ENCODE measurements around the gene PRRX1. TPM values are rescaled to one million over a fixed set of nuclear protein-coding genes. Genes with fewer than 3 reads are reported as not detected.

Gene PRRX1
- total RNA-seq, 1 experiment from 2014 or later = 4.1 TPM

GRCh38 chr1:170720661-170721060, 56.7 kb downstream of the PRRX1 start:
- no peak for DNase-seq (ENCODE audit: low read depth)

- DNase-seq (ENCODE audit: low read depth) = no peak
Measured at GRCh38 chr1:170721621-170722020, 57.7 kb downstream of the PRRX1 start.

DNA sequence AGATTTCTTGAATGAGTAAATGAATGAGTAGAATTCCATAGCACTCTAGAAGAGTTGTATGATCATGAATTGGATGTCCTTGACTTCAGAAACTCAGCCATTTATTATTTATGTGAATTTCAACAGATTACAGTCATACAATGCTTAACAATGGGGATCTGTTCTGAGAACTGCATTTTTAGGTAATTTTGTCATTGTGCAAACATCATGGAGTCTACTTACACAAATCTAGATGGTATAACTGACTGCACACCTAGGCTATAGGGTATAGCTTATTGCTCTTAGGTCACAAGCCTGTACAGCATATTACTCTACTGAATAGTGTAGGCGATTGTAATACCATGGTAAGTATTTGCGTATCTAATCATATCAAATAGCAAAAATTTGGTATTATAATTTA, 59.6 kb downstream of the PRRX1 start:
- no peak for DNase-seq (ENCODE audit: low read depth)

DNA sequence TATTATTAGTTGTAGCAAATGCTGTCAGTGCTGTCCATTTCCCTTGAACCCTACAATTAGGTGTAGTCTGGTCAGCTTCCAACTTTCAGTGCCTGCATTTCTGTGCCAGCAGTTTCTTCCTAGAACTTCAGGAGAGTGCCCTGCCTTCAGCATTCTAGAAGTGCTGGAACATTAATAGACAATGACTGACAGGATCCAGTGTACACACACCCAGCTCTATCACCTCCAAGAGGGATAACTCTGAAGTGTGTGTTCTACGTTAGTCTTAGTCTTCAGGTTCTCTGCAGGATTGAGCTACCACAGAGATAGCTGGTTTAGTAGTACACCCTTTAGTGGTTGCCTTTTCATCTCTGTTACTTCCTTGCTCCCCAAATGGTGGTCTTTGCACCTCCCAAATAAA, 61.4 kb downstream of the PRRX1 start:
- DNase-seq (ENCODE audit: low read depth) = no peak

DNA sequence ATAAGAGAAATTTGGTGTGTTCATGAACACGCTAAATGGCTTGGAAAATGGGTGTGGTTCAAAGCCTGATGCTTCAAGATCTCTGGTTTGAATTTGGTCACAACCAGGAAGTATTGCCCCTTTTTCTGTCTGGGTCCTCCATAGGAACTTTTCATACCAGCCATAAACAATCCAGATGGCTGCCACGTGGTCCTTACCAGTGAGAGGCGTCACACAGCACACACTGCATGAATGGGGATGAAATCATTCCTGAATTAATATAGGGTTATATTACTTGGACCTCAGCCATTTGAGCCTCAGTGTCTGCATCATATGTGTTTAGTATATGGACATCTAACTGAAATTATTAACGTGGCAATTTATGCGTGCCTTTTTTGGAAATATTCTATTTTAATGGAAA, 64.0 kb downstream of the PRRX1 start:
- no peak for DNase-seq (ENCODE audit: low read depth)

GRCh38 chr1:170729225-170730002, 65.5 kb downstream of the PRRX1 start:
- no peak for DNase-seq (ENCODE audit: low read depth)

GRCh38 chr1:170730014-170730413, 66.1 kb downstream of the PRRX1 start:
- DNase-seq (ENCODE audit: low read depth) = no peak

DNA sequence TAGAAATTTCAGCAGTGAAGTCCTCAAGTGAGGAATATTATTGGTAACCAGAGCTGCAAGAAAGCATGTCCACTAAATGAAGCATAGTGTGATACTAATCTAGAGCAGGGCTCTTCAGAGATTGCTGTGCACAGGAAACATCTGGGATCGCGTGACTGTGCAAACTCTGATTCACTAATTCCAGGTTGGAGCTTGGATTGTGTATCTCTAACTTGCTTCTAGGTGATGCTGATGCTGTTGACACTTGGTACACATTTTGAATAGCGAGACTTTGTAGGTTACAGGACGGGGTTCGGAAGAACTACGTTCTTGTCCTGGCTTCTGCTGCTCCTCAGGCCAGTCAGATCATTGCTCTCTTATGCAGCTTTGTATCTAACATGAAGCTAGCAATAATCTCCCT, 66.5 kb downstream of the PRRX1 start:
- DNase-seq (ENCODE audit: low read depth) = peak; percentile 16

- no peak for DNase-seq (ENCODE audit: low read depth)
Measured at GRCh38 chr1:170731566-170732251, 67.8 kb downstream of the PRRX1 start.

- DNase-seq (ENCODE audit: low read depth) = no peak
Measured at GRCh38 chr1:170732252-170732588, 68.3 kb downstream of the PRRX1 start.

DNA sequence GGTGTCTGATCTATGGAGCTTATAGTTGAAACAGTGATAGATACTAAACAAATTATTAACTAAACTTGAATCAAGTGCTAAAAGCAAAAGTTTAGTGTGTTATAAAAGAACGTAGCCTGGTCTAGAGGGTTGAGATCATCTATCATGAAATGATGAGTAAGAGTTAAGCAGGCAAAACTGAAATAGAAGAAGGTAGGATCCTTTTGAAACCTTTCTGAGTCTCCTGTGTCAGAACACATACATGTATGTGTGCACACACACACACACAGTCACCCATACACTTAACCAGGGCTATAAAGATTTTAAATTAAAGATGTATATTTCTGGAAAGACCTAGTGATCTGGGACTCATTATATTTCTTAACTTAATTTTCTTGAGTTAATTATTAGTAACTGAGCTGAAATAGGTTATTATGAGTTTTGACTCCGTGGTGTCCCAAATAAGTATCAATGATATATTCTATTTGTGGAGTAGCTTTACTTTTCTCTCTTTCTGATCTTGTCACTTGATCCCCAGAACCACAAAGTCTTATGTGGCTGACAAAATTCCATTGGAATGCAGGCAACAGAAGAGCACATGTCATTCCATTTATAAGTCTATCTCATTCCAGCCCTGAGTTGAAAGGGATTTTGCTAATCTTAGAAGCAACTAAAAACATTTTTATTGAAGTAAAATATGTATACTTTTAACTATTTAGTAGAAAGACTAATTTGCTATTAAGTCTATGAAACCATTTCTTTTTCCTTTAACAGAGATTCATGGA, 70.7 kb downstream of the PRRX1 start:
- DNase-seq (ENCODE audit: low read depth) = peak; percentile 21

- DNase-seq (ENCODE audit: low read depth) = no peak
Measured at GRCh38 chr1:170735366-170736263, 71.7 kb downstream of the PRRX1 start.

- no peak for DNase-seq (ENCODE audit: low read depth)
Measured at GRCh38 chr1:170739803-170740202, 75.9 kb downstream of the PRRX1 start.

- DNase-seq (ENCODE audit: low read depth) = no peak
Measured at GRCh38 chr1:170741678-170742077, 77.7 kb downstream of the PRRX1 start.

GRCh38 chr1:170742600-170742999, 78.7 kb downstream of the PRRX1 start:
- DNase-seq (ENCODE audit: low read depth) = no peak

DNA sequence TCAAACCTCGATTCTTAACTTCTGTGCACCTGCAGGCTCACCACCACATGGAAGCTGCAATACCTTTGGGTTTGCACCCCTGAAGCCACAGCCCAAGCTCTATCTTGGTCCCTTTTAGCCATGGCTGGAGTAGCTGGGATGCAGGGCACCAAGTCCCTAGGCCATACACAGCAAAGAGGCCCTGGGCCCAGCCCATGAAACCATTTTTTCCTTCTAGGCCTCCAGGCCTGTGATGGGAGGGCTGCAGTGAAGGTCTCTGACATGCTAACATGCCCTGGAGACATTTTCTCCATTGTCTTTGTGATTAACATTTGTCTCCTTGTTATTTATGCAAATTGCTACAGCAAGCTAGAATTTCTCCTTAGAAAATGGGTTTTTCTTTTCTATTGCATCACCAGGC, 79.2 kb downstream of the PRRX1 start:
- no peak for DNase-seq (ENCODE audit: low read depth)

DNA sequence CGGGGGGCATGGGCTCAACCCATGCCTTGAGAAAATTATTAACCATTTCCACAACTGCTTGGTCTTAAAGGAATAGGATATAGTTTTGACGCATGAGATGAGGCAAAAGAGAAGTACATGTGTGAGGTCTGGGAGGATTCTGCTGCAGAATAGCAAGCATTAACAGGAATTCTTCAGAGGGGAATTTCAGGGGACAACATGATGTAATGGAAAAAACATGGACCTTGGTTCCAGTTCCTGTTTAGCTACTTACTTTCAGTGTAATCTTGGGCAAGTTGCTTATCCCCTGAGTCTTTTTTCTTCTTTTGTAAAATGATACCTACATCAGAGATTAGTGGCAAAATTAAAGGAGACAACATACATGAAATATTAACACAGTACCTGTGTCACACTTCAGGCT, 85.6 kb downstream of the PRRX1 start:
- no peak for DNase-seq (ENCODE audit: low read depth)

DNA sequence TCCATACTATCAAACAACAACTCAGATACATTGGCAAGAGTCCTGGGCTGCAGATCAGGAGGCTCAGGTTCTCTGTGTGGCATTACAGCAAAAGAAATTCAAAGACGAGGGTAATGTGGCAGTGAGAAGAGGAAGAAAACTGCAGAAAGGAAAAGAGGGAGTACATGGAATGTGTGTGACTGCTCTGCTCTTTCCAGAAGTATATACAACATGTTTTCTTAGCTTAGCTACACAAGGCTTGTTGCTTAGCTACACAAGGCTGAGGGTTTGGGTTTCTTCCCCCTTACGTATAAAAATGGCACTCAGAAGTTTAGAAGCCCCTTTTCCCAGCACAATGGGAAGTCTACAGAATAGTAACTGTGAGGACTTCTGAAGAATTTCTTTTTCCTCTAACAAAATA, 86.0 kb downstream of the PRRX1 start:
- DNase-seq (ENCODE audit: low read depth) = no peak

DNA sequence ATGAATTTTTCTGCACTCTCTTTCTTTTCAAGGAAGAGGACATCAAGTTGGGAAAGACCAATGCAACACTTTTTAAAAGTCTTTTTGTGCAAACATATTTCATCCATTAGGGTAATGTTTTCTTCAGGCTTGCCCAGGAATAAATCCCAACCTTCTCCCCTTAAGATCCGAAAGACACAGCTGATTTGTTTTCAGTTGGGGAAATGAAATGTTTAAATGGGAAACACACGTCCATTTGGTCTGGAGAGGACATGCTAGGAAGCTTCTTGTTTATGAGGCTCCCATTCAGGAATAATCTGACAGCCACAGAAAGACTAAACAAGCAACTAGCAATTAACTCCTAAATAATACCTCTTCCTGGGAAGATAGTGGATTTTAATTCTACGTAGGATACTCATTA, 91.9 kb downstream of the PRRX1 start:
- no peak for DNase-seq (ENCODE audit: low read depth)

GRCh38 chr1:170758992-170759391, 95.1 kb downstream of the PRRX1 start:
- DNase-seq (ENCODE audit: low read depth) = no peak

- no peak for DNase-seq (ENCODE audit: low read depth)
Measured at GRCh38 chr1:170765279-170765678, 101.3 kb downstream of the PRRX1 start.

All from Daoy (cell line).